Panc1 (cell line): ENCODE data around the gene SETD1A. TPM values are rescaled to one million over a fixed set of nuclear protein-coding genes. Genes with fewer than 3 reads are reported as not detected.

Experiments
- ATAC-seq: fragments of 200-7000 bp; cut with Tn5 transposase; 2 replicates; pipeline ENCODE4 v1.9.1; 2020; ENCODE audit warnings: mild to moderate bottlenecking, moderate library complexity
- BruUV-seq: library from RNA; stranded (reverse); fragments of 400-500 nt; replicated peaks from 2 replicates; lab custom pipeline; 2021; lab: Mats Ljungman, UMichigan
- CTCF ChIA-PET: fragments of 300-600 bp; sonication (Branson Sonifier 250); formaldehyde crosslinking; loops from one replicate; lab custom pipeline; 2022; ENCODE audit warnings: antibody characterized with exemption; lab: Charles Lee
- POLR2A ChIA-PET: fragments of 300-600 bp; sonication (Branson Sonifier 250); formaldehyde crosslinking; loops from one replicate; lab custom pipeline; 2022; ENCODE audit warnings: antibody characterized with exemption; lab: Charles Lee
- DNase-seq: peaks from one replicate; pipeline ENCODE4 v3.0.0-alpha.2; 2010; ENCODE audit warnings: low read depth, low spot score
- H3K27ac ChIP-seq: 2 replicates; pipeline ENCODE4 v1.5.1; 2011; ENCODE audit warnings: mild to moderate bottlenecking, low read length, inconsistent platforms
- H3K27me3 ChIP-seq: fragments of 200-500 bp; sonication (Bioruptor generic); 2 replicates; pipeline ENCODE4 v1.6.0; 2014; ENCODE audit warnings: low read length, inconsistent platforms; ENCODE audit not compliant: control insufficient read depth, insufficient read depth
- H3K36me3 ChIP-seq: fragments of 200-500 bp; sonication (Bioruptor generic); 2 replicates; pipeline ENCODE4 v1.5.1; 2014; ENCODE audit warnings: inconsistent platforms, mild to moderate bottlenecking, low read length, moderate library complexity; ENCODE audit not compliant: control insufficient read depth, insufficient read depth
- H3K4me1 ChIP-seq: 2 replicates; pipeline ENCODE4 v1.5.1; 2011; ENCODE audit warnings: inconsistent platforms, mild to moderate bottlenecking, low read length, moderate library complexity; ENCODE audit not compliant: control insufficient read depth, insufficient read depth
- H3K4me3 ChIP-seq, 2 experiments: 2 replicates each; pipeline ENCODE4 v1.5.1; 2011 to 2012; ENCODE audit warnings: low read depth in 2 of 2, low read length in 2 of 2, mild to moderate bottlenecking in 2 of 2, inconsistent platforms in 1 of 2, moderate library complexity in 1 of 2
- H3K9me3 ChIP-seq: fragments of 200-500 bp; sonication (Bioruptor generic); 2 replicates; pipeline ENCODE4 v1.5.1; 2014; ENCODE audit warnings: low read depth, mild to moderate bottlenecking, inconsistent platforms, low read length, moderate library complexity; ENCODE audit not compliant: control insufficient read depth, insufficient read depth
- CTCF ChIP-seq: fragments of 450-650 bp; IDR thresholded peaks from 2 replicates; pipeline ENCODE4 v1.5.1; 2017; ENCODE audit warnings: mild to moderate bottlenecking
- POLR2AphosphoS5 ChIP-seq: IDR thresholded peaks from 2 replicates; pipeline ENCODE4 v1.6.1; 2012; ENCODE audit warnings: mild to moderate bottlenecking, low read depth, low read length, moderate library complexity
- SIN3A ChIP-seq: IDR thresholded peaks from 2 replicates; pipeline ENCODE4 v1.6.1; 2012; ENCODE audit warnings: low read depth, mild to moderate bottlenecking, low read length, moderate library complexity, borderline replicate concordance; ENCODE audit not compliant: insufficient read depth
- TCF7L2 ChIP-seq: IDR thresholded peaks from 2 replicates; pipeline ENCODE4 v1.6.1; 2011; ENCODE audit warnings: mild to moderate bottlenecking, low read depth, low read length, inconsistent platforms
- in situ Hi-C: cut with HindIII; loops from 2 replicates; pipeline ENCODE4 v1.10.0; 2016; ENCODE audit warnings: low sequenced_read_pairs, low pct_unique_long_range_greater_than_20kb
- intact Hi-C: fragments of 100-400 bp; cut with micrococcal nuclease; formaldehyde crosslinking; loops from one replicate; pipeline ENCODE4 v1.10.0; 2022; ENCODE audit not compliant: unreplicated experiment
- total RNA-seq: library from RNA; stranded (reverse); gene quantifications from one replicate; pipeline ENCODE4 v1.2.1, GENCODE V29; 2021; ENCODE audit not compliant: unreplicated experiment
- TF ChIP-seq, protein P1 (sequence below), 2 experiments: IDR thresholded peaks; 2 replicates each; pipeline ENCODE4 v1.6.1; 2011 to 2012; ENCODE audit warnings: low read depth in 2 of 2, control low read depth in 1 of 2, low read length in 1 of 2, mild to moderate bottlenecking in 1 of 2, moderate library complexity in 1 of 2; ENCODE audit not compliant: insufficient read depth in 1 of 2

The SETD1A gene
- total RNA-seq, 1 experiment from 2014 or later = 38.7 TPM

DNA sequence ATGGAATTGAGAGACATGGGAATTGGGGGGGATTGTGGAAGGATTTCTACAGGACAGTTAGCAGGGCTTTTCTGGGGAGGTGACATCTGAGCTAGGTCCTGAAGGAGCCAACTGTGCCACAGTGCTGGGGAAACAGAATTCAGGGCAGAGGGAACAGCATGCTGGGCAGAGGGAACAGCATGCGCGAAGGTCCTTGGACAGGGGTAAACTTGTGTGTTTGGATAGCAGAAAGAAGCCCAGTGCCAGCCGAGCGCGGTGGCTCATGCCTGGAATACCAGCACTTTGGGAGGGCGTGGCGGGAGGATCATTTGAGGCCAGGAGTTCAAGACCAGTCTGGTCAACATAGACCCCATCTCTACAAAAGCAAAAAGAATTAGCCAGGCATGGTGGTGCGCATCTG, 49.0 kb downstream of the SETD1A start:
- in situ Hi-C loops = no loop called here

GRCh38 chr16:31007684-31008083, 50.1 kb downstream of the SETD1A start:
- DNase-seq = no peak
- TF ChIP-seq, protein P1, sequence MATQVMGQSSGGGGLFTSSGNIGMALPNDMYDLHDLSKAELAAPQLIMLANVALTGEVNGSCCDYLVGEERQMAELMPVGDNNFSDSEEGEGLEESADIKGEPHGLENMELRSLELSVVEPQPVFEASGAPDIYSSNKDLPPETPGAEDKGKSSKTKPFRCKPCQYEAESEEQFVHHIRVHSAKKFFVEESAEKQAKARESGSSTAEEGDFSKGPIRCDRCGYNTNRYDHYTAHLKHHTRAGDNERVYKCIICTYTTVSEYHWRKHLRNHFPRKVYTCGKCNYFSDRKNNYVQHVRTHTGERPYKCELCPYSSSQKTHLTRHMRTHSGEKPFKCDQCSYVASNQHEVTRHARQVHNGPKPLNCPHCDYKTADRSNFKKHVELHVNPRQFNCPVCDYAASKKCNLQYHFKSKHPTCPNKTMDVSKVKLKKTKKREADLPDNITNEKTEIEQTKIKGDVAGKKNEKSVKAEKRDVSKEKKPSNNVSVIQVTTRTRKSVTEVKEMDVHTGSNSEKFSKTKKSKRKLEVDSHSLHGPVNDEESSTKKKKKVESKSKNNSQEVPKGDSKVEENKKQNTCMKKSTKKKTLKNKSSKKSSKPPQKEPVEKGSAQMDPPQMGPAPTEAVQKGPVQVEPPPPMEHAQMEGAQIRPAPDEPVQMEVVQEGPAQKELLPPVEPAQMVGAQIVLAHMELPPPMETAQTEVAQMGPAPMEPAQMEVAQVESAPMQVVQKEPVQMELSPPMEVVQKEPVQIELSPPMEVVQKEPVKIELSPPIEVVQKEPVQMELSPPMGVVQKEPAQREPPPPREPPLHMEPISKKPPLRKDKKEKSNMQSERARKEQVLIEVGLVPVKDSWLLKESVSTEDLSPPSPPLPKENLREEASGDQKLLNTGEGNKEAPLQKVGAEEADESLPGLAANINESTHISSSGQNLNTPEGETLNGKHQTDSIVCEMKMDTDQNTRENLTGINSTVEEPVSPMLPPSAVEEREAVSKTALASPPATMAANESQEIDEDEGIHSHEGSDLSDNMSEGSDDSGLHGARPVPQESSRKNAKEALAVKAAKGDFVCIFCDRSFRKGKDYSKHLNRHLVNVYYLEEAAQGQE (IDR thresholded peaks at IDR 0.05; ENCODE audit: insufficient read depth in 1 of 2, low read depth in 2 of 2, low read length in 1 of 2) = no peak
- no peak for TF ChIP-seq POLR2AphosphoS5
- no peak for TF ChIP-seq TCF7L2
- no peak for TF ChIP-seq CTCF
- TF ChIP-seq SIN3A = no peak
- ATAC-seq = no peak
- CTCF ChIA-PET = no interaction called here
- no peaks in the 10 kb centered on the region for H3K9me3 ChIP-seq
- H3K27ac ChIP-seq = no peak overlapping the region
- peaks cover 6% of the 10 kb centered on the region; the same call in 1 of the 2 replicates for H3K4me1 ChIP-seq
- POLR2A ChIA-PET = interaction anchor here (0.6 kb wide), 1 partner anchor 15 kb away, joined by 6 read pairs; no protein-coding TSS in a partner anchor
- no peak overlapping the region for H3K4me3 ChIP-seq
- BruUV-seq = no TSS peak
- no peaks in the 10 kb centered on the region for H3K36me3 ChIP-seq
- intact Hi-C loops = no loop called here
- in situ Hi-C loops = no loop called here
- H3K27me3 ChIP-seq = no peaks in the 10 kb centered on the region

More for the DNA sequence above, 49.0 kb downstream of the SETD1A start:
- CTCF ChIA-PET = interaction anchor here (0.7 kb wide), 1 partner anchor 141 kb away, joined by 5 read pairs; no protein-coding TSS in a partner anchor
- no peak for DNase-seq
- TF ChIP-seq TCF7L2 = no peak
- TF ChIP-seq CTCF = no peak
- no peak for TF ChIP-seq SIN3A
- TF ChIP-seq, protein P1 (IDR thresholded peaks at IDR 0.05; ENCODE audit: insufficient read depth in 1 of 2, low read depth in 2 of 2, low read length in 1 of 2) = no peak
- TF ChIP-seq POLR2AphosphoS5 = no peak
- H3K27ac ChIP-seq = no peak overlapping the region
- no peaks in the 10 kb centered on the region for H3K9me3 ChIP-seq
- no peaks in the 10 kb centered on the region for H3K27me3 ChIP-seq
- no peak for ATAC-seq
- POLR2A ChIA-PET = no interaction called here
- peaks cover 6% of the 10 kb centered on the region; the same call in 1 of the 2 replicates for H3K4me1 ChIP-seq
- no peak overlapping the region for H3K4me3 ChIP-seq
- BruUV-seq = no TSS peak
- intact Hi-C loops = no loop called here
- no peaks in the 10 kb centered on the region for H3K36me3 ChIP-seq
